HG03342 (cell line): ENCODE data around the gene KRTAP12-4.
"Not testable (repeated sequence)": the region's sequence is repeated elsewhere in the genome, so short reads cannot be mapped to it uniquely, and the experiment has no call there.

ENCODE experiments used
- ATAC-seq: cut with Tn5 transposase; IDR thresholded peaks from one replicate; pipeline ENCODE4 v1.9.1; 2021; ENCODE audit warnings: mild to moderate bottlenecking, moderate library complexity; ENCODE audit not compliant: unreplicated experiment

KRTAP12-4 gene

DNA sequence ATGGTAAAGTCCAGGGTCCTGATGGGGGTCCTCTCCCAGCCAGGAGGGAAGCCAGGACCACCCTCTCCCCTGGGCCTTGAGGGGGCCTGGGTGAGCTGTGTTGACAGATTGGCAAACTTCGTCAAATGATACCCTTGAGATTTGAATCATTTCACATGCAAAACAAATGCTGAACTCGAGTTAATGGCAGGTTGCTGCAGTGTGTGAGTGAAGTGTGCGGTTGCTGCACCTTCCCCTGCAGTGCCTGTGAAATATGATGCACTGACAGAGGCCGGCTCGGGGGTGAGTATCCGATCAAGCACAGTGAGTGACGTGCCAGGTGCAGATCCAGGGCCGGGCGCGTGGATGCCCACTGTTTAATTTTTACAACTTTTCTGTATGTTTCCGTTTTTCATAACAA, 33.2 kb upstream of the KRTAP12-4 start:
- no peak for ATAC-seq

DNA sequence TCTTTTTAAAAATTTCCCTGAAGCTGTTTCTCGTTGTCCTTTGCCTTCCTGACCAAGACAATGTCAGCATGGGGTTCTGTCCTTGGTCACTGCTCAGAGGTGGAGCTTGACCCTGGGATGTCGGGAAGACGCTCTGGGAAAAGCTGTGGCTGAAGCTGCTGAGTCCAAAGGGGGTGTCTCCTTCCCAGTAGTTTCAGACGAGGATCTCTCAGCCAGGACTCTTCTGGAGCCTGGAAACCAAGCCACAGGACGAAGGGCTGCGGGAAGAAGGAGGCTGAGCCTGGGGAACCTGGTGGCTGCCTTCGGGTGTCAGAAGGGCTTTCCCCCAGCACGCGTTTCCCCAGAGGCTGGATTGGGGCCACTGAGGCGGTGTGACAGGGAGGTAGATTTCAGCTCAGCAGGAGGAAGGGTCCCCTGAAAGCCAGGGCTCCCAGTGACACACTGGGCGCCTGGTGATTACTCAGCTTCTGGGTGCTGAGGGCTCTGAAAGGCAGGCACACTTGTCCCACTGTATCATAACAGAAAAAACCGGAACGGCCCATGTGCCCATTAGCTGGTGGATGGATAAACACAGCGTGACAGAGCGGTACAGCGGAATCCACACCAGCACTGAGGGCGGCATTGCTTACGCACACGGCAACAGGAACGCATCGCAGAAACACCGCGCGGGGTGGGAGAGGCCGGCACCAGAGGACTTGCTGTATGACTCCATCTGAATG, 32.5 kb upstream of the KRTAP12-4 start:
- ATAC-seq: no peak

DNA sequence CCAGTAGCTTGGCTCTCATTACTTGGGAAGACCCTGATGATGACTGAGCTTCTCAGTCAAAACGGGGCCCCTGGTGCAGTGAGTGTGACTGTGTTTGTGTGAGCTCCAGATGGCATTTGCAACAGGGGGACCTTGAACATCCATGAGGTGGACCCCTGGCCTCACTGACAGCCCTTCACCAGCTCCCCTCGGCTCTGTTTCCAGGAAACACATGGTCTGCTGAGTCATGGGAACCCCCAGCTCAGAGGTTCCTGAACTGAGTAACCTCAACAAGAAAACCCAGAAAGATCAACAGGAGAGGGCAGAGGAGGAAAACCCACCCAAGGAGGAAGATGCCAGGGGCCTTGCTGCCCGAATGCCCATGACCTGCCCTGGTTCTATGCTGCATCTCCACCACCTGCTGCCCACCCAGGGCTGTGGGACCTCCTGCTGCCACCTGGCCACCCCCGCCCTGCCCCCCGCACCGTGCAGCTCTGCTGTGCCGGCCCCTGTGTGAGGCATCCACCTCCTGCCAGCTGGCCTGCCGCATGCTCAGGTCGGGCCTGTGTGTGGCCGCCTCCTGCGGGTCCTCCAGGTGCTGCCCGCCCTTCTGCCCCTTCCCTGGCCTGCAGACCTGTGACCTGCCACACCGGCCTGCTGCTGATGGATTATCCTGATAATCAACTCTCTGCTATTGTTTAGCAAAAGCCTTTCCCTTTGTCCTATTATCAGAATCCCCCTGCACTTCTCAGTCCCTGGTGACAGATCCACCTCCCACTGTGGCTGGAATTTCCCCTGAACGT, 31.7 kb upstream of the KRTAP12-4 start:
- no peak for ATAC-seq

DNA sequence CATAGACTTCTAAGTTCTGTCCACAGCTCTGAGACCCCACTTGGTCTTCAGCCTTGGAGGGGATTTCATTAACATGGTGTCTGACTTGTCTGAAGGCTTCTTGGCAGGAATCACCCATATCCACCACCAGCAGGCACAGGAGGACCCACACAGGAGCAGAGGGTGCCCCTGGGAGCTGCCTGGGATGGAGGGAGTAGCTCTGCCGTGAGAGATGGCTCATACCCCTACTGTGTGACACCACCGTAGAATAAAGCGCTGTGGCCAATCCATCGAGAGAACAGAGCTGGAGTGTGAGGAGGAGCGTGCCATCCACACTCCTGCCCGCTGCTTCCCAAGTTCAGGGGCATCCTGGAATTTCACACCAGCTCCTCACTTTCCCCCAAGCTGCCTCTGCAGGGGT, 30.6 kb upstream of the KRTAP12-4 start:
- ATAC-seq: not testable (repeated sequence)

DNA sequence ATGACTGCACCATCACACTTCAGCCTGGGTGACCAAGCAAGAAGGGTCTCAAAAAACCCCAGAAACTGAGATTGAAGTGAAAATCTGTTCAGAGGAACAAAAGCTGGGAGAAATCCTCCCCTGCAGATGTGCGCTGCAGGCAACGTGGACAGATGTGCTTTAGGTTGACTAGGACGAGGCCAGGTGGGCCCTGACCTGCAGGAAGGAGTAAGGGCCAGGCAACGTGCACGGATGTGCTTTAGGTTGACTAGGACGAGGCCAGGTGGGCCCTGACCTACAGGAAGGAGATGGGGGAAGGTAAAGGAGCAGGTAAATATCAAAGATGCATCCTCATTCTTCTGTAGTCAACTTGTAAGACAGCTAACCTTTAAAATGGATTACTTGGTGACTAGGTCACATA, 30.0 kb upstream of the KRTAP12-4 start:
- ATAC-seq: no peak

DNA sequence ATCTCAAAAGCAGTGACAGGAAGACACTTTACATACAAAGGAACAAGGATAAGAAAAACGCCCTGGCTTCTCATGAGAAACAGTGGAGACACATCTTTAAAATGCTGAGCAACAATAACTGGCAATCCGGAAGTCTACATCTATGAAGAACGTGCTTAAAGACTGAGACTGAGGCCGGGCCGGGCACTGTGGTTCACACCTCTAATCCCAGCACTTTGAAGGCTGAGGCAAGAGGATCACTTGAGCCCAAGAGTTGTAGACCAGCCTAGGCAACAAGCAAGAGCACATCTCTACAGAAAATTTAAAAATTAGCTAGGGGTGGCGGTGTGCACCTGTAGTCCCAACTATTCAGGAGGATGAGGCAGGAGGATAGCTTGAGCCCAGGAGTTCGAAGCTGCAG, 29.6 kb upstream of the KRTAP12-4 start:
- no peak for ATAC-seq

DNA sequence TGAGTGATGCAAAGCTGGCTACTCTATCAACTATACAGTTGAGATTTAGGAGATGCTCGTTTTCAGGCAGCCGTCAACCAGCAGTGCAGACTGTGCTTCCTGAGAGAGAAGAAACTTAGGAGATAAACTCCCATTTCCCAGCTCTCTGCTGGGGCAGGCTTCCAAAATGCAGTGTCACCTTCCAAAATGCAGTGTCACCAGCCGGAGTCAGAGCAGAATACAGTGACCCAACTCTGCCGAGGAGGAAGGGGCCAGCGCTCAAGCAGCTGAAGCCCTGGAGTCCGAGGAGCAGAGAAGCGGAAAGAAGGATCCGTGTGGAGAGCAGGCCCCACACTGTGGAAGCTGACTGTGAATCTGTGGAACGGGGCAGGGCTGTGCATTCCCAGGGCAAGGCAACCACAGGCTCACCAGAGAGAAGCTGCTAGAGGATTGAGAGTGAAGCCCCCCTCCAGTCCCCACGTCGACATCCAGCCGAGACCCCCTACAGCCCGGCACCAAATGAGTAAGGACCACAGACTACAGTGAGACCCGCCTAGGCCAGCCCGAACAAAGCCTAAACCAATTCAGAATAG, 28.2 kb upstream of the KRTAP12-4 start:
- ATAC-seq: no peak

DNA sequence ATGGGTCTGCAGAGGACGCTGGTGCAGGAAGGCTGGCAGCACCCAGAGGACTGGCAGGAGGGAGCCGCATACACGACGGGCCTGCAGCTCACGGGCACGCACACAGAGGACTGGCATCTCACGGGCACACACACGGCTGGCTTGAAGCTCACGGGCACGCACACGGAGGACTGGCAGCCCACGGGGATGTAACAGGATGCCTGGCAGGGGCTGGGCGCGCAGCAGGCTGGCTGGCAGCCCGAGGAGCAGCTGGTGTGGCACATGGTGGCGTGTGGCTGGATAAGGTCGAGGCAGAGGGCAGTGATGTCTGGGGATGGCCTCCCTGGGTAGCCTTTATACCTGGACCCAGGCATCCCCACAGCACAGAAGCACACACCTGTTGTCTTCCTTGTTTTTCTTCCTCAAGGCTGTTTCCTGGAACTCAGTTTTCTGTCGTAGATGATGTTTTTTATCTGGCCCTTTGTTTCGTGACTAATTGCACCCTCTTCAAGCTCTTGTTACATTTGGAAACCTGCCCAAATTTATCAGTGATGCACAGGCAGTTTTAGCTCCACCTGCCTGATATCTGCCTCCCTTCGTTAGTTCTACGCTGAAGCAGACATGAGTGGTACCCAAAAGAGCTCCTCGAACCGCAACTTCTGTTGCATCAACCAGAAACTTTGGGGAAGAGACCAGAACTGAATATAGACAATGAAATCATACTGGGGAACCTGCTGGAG, 27.6 kb upstream of the KRTAP12-4 start, which contains the start of gene KRTAP12-1:
Gene KRTAP12-1 (minus strand): TSS at position 303 of the 719 bp plus-strand sequence. CDS start 40 bp downstream, at position 263.
- ATAC-seq: no peak

DNA sequence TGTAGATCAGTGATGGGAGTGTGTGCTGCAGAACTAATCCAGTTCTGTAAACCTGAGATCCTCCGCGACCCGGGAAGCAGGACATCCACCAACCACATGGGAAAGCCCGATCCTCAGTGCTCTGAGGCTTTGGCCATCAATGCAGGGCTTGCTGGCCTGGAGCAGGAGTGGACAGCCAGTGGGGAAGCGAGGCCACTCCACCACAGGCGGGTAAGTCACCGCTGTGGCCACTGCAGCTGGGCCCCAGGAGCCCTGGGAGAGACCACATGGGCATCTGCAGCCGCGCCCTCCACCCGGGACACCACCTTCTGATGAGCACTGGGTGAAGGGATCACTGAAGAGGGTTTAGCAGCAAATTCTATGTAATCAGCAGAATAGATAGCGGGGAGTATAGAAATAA, 26.7 kb upstream of the KRTAP12-4 start:
- no peak for ATAC-seq

DNA sequence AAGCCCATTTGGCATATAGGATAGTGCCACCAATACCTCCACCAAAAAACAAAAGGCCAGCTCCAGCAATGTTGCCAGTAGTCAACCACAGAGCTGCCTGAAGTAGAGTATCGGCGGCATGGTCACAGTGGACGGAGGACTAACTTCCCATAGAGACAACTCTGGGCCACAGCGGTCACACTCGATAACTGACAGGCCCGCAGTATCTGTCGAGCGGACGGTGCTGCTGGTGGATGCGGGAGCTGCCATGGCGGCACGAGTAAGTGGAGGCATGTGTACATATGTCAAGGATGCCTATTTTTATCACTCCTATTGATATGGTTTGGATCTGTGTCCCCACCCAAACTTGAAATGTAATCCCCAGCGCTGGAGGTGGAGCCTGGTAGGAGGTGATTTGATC, 23.4 kb upstream of the KRTAP12-4 start:
- ATAC-seq: no peak

DNA sequence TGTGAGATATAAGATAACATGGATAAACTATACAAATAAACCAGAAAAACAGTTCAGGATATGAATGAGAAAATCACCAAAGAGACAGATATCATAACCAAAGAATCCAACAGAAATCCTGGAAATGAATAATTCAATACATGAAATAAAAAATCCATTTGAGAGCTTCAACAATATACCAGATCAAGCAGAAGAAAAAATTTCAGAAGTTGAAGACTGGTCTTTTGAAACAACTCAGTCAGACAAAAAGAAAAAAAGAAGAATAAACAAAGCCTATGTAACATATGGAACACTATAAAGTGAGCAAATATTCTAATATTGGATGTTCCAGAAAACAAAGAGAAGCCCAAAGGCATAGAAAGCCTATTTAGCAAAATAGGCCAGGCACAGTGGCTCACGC, 17.5 kb upstream of the KRTAP12-4 start:
- no peak for ATAC-seq

DNA sequence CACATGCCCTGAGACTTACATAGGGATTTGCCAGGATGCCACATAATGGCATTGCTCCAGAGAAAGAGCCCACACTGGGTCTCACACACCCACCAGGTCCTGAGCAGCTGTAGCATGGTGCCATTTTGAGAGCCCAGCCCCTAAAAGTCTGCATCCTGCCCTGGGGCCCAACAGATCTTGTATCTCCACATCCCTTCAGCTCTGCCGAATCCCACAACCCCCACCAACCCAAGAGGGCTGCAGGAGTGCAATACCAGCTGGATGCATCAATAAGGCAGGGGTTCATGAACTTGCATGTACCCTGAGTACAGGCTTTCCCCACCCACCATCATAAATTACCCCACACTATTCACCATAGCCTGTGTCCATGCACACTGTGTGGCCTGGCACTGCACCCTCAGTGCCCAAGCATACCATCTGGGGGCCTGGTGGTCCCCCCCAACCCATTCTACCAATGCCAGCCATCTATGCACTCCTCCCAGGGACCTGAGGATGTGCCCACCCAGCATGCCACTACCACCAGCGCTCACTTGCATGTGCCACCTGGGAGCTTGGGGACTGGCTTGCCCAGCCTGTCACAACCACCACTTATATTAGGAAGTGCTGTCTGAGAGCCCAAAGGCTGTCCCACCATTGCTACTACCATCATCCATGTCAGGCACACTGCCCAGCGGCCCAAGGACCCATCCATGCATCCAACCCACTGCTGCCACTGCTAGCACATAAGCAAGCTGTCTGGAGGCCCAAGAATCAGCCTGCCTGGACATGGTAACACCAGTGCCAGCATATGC, 16.4 kb upstream of the KRTAP12-4 start:
- no peak for ATAC-seq

DNA sequence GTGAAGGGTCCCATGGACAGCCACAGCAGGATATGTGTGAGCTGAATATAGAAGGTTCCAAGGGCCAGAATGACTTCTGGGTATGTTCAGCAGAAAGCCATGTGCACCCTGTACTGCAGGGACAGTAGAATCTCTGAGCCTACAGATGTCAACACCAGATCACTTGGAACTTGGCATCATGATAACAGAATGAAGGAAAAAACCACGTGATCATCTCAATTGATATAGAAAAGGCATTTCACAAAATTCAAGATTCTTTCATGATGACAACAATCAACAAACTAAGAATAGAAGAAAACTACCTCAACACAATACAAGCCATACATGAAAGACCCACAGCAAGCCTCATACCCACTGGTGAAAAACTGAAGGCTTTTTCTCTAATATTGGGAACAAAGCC, 13.2 kb upstream of the KRTAP12-4 start:
- ATAC-seq: no peak

DNA sequence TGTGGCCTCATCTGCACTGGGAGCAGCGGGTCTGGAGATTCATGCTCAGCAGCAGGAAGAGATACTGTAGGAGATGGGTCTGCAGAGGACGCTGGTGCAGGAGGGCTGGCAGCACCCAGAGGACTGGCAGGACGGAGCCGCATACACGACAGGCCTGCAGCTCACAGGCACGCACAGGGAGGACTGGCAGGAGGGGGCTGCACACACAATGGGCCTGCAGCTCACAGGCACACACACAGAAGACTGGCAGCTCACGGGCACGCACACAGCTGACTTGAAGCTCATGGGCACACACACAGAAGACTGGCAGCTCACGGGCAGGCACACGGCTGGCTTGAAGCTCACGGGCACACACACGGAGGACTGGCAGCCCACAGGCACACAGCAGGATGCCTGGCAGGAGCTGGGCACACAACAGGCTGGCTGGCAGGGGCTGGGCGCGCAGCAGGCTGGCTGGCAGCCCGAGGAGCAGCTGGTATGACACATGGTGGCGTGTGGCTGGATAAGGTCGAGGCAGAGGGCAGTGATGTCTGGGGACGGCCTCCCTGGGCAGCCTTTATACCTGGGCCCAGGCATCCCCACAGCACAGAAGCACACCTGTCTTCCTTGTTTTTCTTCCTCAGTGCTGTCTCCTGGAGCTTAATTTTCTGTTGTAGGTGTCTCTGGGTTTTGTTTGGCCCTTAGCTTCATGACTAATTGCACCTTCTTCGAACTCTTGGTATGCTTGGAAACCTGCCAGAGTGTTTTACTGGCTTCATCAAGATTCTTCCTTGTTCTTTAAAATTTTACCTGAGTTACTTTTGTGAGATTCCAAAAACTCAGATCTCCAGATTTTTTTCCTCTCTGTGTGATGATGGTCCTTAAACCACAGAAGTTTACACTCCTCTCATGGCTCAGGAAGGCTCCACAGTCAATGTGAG, 12.2 kb upstream of the KRTAP12-4 start, which contains the start of gene KRTAP12-2:
Gene KRTAP12-2 (minus strand): TSS at position 527 of the 920 bp plus-strand sequence. CDS start 41 bp downstream, at position 486.
- ATAC-seq: no peak

DNA sequence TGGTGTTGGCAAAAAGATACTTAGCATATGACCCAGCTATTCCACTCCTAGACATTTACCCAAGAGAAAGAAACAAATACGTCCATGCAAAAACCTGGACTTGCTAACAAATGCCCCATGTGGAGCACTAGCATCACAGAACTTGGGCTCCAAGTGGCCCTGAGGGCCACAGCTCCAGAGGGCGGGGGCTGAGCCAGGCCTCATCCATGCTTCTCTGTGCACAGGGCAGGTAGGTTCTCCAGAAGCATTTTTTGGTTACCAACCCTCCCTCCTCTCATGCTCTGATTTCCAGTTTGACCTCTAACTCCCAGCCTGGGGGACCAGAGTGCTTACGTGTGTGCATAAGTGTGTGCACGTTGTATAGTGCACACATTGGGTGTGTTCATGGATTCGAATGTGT, 10.2 kb upstream of the KRTAP12-4 start:
- ATAC-seq: no peak

DNA sequence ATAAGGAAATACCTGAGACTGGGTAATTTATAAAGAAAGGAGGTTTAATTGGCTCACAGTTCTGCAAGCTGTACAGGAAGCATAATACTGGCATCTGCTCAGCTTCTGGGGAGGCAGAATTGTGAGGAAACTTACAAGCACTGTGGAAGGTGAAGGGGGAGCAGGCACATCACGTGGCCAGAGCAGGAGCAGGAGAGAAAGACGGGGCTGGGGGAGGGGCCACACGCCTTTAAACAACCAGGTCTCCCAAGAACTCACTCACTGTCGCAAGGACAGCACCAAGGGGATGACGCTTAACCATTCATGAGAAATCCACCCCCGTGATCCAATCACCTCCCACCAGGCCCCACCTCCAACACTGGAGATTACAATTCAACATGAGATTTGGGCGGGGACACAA, 7.1 kb upstream of the KRTAP12-4 start:
- not testable (repeated sequence) for ATAC-seq

DNA sequence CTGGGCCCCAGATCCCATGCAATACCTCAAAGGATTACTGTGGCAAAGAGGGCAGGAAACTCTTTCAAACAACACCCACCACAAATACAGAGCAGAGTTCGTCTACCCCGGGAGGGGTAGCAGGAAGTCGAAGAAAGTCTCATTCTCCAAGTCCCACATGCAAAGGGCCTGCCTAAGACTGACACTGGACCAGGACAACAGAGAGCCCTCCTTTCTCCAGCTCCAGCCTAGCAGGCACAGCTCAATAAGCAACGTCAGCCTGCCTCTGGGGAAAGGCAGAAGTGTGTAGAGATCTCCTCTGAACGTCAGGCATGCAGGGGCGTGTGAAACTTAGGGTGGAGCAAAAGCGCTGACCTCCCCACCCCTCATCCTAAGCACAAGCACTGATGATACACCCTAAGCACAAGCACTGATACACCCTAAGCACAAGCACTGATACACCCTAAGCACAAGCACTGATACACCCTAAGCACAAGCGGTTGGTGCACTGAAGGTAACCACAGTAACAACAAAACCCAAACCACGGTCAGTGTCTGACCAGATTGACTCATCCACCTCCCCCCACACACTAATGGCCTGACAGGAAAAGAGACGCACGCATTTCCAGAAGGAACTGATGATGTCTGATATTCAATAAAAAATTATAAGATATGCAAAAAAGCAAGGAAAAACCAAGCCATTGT, 4.6 kb upstream of the KRTAP12-4 start:
- no peak for ATAC-seq

DNA sequence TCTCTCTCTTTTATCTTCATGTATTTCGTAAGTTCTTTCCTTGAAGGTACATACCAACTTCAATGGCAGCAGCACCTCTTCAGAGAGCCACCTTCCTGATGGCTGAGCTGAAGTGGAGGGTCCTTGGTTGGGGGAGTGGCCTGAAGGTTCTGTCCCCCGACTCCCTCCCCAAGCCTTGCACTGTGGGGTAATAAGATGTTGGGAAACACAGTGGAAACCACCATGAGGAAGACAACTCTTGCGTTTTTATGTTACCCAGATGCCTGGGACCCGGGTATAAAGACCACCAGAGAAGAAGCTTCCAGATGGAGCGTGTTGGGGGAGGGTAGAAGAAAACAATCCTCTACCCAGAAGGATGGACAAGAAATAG, 4.1 kb upstream of the KRTAP12-4 start:
- ATAC-seq: no peak
